H1 (cell line): ENCODE data around the gene POLG. TPM values are rescaled to one million over a fixed set of nuclear protein-coding genes. Genes with fewer than 3 reads are reported as not detected.

Source experiments
- ASH2L ChIP-seq: fragments of 200-600, 300-600 bp; sonication (generic); IDR thresholded peaks from one replicate; pipeline ENCODE4 v1.7.1; 2017; ENCODE audit warnings: low read length
- BRCA1 ChIP-seq: IDR thresholded peaks from 2 replicates; pipeline ENCODE4 v1.6.1; 2012; ENCODE audit warnings: low read depth, low read length, improper control_type of control experiment
- FOSL1 ChIP-seq: IDR thresholded peaks from 2 replicates; pipeline ENCODE4 v1.6.1; 2011; ENCODE audit warnings: mild to moderate bottlenecking, low read depth, low read length, moderate library complexity; ENCODE audit not compliant: insufficient read depth
- POU5F1 ChIP-seq: IDR thresholded peaks from 2 replicates; pipeline ENCODE4 v1.6.1; 2011; ENCODE audit warnings: low read depth, mild to moderate bottlenecking, low read length, moderate library complexity
- RXRA ChIP-seq: IDR thresholded peaks from 2 replicates; pipeline ENCODE4 v1.6.1; 2011; ENCODE audit warnings: low read depth, mild to moderate bottlenecking, low read length, moderate library complexity; ENCODE audit not compliant: insufficient read depth
- YY1 ChIP-seq: IDR thresholded peaks from 2 replicates; pipeline ENCODE4 v1.6.1; 2011; ENCODE audit warnings: low read depth, mild to moderate bottlenecking, low read length
- polyA plus RNA-seq, 7 experiments: library from polyadenylated mRNA; depleted of rRNA in 3 of 7; stranded (reverse) in 5 of 7; unstranded in 2 of 7; fragments of >200 nt in 5 of 7; fragments of 200-250 nt in 2 of 7; gene quantifications; 1 replicate in 5 of 7; 2 replicates in 1 of 7; 4 replicates in 1 of 7; pipeline versions ENCODE4 v1.2.1 to v1.2.3, GENCODE V29; 2011 to 2013; ENCODE audit warnings: missing spikeins in 2 of 7, mixed read lengths in 2 of 7
- total RNA-seq: library from RNA; stranded (reverse); fragmentation: NEBNext Ultra II Directional; extraction: Animal tissue kit (Norgen Biotek cat#: 25700); gene quantifications from 2 replicates; pipeline ENCODE4 v1.2.1, GENCODE V29; 2021
- TF ChIP-seq, protein P1 (sequence below): fragments of 300-600 bp; sonication (generic); IDR thresholded peaks from 2 replicates; pipeline ENCODE4 v1.7.1; 2012; ENCODE audit warnings: low read length, moderate library complexity, mild to moderate bottlenecking, inconsistent platforms; ENCODE audit not compliant: insufficient replicate concordance

POLG gene
- total and polyA plus RNA-seq, 2 of the 8 experiments (the other 6 are each of a cell fraction or from before 2014, with no cell fraction given) = 14.8 to 52.3 TPM

DNA sequence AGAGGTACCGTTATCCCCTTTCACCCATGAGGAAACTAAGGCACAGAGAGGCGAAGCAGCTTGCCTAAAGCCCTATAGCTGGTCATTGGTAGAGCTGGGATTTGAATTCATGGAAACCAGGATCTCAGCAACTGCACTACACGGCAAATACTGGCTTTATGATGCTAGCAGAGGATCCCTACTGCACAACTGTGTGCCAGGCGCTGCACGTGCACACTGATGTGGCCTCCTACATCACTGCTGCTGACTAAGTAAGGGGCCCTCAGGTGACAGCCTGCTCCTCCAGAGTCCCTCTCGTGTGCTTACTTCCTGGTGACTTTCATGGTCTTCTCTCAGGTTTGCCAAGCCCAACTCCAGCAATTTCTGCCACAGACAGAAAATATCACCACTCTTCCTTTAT is 3.4 kb upstream of the POLG start (continued):
- TF ChIP-seq RXRA = no peak
- TF ChIP-seq YY1 = no peak
- TF ChIP-seq BRCA1 = no peak
- no peak for TF ChIP-seq POU5F1
- TF ChIP-seq, protein P1, sequence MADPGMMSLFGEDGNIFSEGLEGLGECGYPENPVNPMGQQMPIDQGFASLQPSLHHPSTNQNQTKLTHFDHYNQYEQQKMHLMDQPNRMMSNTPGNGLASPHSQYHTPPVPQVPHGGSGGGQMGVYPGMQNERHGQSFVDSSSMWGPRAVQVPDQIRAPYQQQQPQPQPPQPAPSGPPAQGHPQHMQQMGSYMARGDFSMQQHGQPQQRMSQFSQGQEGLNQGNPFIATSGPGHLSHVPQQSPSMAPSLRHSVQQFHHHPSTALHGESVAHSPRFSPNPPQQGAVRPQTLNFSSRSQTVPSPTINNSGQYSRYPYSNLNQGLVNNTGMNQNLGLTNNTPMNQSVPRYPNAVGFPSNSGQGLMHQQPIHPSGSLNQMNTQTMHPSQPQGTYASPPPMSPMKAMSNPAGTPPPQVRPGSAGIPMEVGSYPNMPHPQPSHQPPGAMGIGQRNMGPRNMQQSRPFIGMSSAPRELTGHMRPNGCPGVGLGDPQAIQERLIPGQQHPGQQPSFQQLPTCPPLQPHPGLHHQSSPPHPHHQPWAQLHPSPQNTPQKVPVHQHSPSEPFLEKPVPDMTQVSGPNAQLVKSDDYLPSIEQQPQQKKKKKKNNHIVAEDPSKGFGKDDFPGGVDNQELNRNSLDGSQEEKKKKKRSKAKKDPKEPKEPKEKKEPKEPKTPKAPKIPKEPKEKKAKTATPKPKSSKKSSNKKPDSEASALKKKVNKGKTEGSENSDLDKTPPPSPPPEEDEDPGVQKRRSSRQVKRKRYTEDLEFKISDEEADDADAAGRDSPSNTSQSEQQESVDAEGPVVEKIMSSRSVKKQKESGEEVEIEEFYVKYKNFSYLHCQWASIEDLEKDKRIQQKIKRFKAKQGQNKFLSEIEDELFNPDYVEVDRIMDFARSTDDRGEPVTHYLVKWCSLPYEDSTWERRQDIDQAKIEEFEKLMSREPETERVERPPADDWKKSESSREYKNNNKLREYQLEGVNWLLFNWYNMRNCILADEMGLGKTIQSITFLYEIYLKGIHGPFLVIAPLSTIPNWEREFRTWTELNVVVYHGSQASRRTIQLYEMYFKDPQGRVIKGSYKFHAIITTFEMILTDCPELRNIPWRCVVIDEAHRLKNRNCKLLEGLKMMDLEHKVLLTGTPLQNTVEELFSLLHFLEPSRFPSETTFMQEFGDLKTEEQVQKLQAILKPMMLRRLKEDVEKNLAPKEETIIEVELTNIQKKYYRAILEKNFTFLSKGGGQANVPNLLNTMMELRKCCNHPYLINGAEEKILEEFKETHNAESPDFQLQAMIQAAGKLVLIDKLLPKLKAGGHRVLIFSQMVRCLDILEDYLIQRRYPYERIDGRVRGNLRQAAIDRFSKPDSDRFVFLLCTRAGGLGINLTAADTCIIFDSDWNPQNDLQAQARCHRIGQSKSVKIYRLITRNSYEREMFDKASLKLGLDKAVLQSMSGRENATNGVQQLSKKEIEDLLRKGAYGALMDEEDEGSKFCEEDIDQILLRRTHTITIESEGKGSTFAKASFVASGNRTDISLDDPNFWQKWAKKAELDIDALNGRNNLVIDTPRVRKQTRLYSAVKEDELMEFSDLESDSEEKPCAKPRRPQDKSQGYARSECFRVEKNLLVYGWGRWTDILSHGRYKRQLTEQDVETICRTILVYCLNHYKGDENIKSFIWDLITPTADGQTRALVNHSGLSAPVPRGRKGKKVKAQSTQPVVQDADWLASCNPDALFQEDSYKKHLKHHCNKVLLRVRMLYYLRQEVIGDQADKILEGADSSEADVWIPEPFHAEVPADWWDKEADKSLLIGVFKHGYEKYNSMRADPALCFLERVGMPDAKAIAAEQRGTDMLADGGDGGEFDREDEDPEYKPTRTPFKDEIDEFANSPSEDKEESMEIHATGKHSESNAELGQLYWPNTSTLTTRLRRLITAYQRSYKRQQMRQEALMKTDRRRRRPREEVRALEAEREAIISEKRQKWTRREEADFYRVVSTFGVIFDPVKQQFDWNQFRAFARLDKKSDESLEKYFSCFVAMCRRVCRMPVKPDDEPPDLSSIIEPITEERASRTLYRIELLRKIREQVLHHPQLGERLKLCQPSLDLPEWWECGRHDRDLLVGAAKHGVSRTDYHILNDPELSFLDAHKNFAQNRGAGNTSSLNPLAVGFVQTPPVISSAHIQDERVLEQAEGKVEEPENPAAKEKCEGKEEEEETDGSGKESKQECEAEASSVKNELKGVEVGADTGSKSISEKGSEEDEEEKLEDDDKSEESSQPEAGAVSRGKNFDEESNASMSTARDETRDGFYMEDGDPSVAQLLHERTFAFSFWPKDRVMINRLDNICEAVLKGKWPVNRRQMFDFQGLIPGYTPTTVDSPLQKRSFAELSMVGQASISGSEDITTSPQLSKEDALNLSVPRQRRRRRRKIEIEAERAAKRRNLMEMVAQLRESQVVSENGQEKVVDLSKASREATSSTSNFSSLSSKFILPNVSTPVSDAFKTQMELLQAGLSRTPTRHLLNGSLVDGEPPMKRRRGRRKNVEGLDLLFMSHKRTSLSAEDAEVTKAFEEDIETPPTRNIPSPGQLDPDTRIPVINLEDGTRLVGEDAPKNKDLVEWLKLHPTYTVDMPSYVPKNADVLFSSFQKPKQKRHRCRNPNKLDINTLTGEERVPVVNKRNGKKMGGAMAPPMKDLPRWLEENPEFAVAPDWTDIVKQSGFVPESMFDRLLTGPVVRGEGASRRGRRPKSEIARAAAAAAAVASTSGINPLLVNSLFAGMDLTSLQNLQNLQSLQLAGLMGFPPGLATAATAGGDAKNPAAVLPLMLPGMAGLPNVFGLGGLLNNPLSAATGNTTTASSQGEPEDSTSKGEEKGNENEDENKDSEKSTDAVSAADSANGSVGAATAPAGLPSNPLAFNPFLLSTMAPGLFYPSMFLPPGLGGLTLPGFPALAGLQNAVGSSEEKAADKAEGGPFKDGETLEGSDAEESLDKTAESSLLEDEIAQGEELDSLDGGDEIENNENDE = no peak
- TF ChIP-seq FOSL1 = no peak
- TF ChIP-seq ASH2L = no peak
